Dendritic cell treated with granulocyte-macrophage colony-stimulating factor and Interleukin-4, amounts not matched to agents 40 ng/mL and 50 ng/mL, for 4 days (primary cell): Measurements from ENCODE around the gene NALF2.

Experiments
- H3K27ac Mint-ChIP-seq: one replicate; pipeline ENCODE4 v1.8.0; 2022; ENCODE audit warnings: mild to moderate bottlenecking, mixed read lengths
- H3K27me3 Mint-ChIP-seq: one replicate; pipeline ENCODE4 v1.8.0; 2022; ENCODE audit warnings: mild to moderate bottlenecking, mixed read lengths
- H3K36me3 Mint-ChIP-seq: one replicate; pipeline ENCODE4 v1.8.0; 2022; ENCODE audit warnings: low read depth, mixed read lengths
- H3K4me1 Mint-ChIP-seq: one replicate; pipeline ENCODE4 v1.8.0; 2022; ENCODE audit warnings: low read depth, mixed read lengths
- H3K4me3 Mint-ChIP-seq: one replicate; pipeline ENCODE4 v1.8.0; 2022; ENCODE audit warnings: mild to moderate bottlenecking, moderate library complexity, mixed read lengths
- H3K9me3 Mint-ChIP-seq: one replicate; pipeline ENCODE4 v1.8.0; 2022; ENCODE audit warnings: mixed read lengths
- intact Hi-C: fragments of 100-400 bp; cut with micrococcal nuclease; formaldehyde crosslinking; loops from one replicate; pipeline ENCODE4 v1.15.0; 2022

Gene NALF2

GRCh38 chrX:69506617-69507499 lies 2.7 kb downstream of the NALF2 start:
- intact Hi-C loops, result no loop called here
- no peak overlapping the region for H3K27ac Mint-ChIP-seq

GRCh38 chrX:69507500-69507789 lies 3.3 kb downstream of the NALF2 start:
- H3K4me3 Mint-ChIP-seq, result no peak overlapping the region

More at GRCh38 chrX:69506617-69507499, 2.7 kb downstream of the NALF2 start:
- Mint-ChIP-seq H3K36me3 (no peaks in the 10 kb centered on the region), H3K9me3 (no peaks in the 10 kb centered on the region), H3K27me3 (peaks cover 47% of the 10 kb centered on the region), H3K4me3 (no peak overlapping the region), H3K4me1 (no peaks in the 10 kb centered on the region)

GRCh38 chrX:69508610-69509009 lies 4.5 kb downstream of the NALF2 start:
- no peaks in the 10 kb centered on the region for H3K36me3 Mint-ChIP-seq
- H3K27ac Mint-ChIP-seq, result no peak overlapping the region
- H3K9me3 Mint-ChIP-seq, result no peaks in the 10 kb centered on the region
- H3K4me3 Mint-ChIP-seq, result no peak overlapping the region
- peaks cover 44% of the 10 kb centered on the region for H3K27me3 Mint-ChIP-seq
- no peaks in the 10 kb centered on the region for H3K4me1 Mint-ChIP-seq
- intact Hi-C loops, result no loop called here

More at GRCh38 chrX:69507500-69507789, 3.3 kb downstream of the NALF2 start:
- intact Hi-C loops, result no loop called here
- Mint-ChIP-seq H3K4me1 (no peaks in the 10 kb centered on the region), H3K9me3 (no peaks in the 10 kb centered on the region), H3K36me3 (no peaks in the 10 kb centered on the region), H3K27ac (no peak overlapping the region), H3K27me3 (peaks cover 49% of the 10 kb centered on the region)

GRCh38 chrX:69510137-69510715 lies 6.1 kb downstream of the NALF2 start:
- Mint-ChIP-seq H3K27ac (no peak overlapping the region), H3K27me3 (peaks cover 36% of the 10 kb centered on the region), H3K36me3 (no peaks in the 10 kb centered on the region), H3K4me1 (no peaks in the 10 kb centered on the region), H3K4me3 (no peak overlapping the region), H3K9me3 (no peaks in the 10 kb centered on the region)
- intact Hi-C loops, result no loop called here

- no peaks in the 10 kb centered on the region for H3K4me1 Mint-ChIP-seq
- intact Hi-C loops, result no loop called here
- H3K27ac Mint-ChIP-seq, result no peak overlapping the region
- H3K9me3 Mint-ChIP-seq, result no peaks in the 10 kb centered on the region
- H3K27me3 Mint-ChIP-seq, result peaks cover 30% of the 10 kb centered on the region
- no peaks in the 10 kb centered on the region for H3K36me3 Mint-ChIP-seq
- H3K4me3 Mint-ChIP-seq, result no peak overlapping the region
These were observed 6.9 kb downstream of the NALF2 start for GRCh38 chrX:69510914-69511513.

- peaks cover 4% of the 10 kb centered on the region for H3K27me3 Mint-ChIP-seq
- intact Hi-C loops, result no loop called here
- no peaks in the 10 kb centered on the region for H3K9me3 Mint-ChIP-seq
- H3K36me3 Mint-ChIP-seq, result no peaks in the 10 kb centered on the region
- H3K4me1 Mint-ChIP-seq, result no peaks in the 10 kb centered on the region
- no peak overlapping the region for H3K27ac Mint-ChIP-seq
- H3K4me3 Mint-ChIP-seq, result no peak overlapping the region
These were observed 17.9 kb downstream of the NALF2 start for GRCh38 chrX:69522052-69522451.

GRCh38 chrX:69523314-69523713 lies 19.2 kb downstream of the NALF2 start:
- H3K9me3 Mint-ChIP-seq, result no peaks in the 10 kb centered on the region
- H3K36me3 Mint-ChIP-seq, result no peaks in the 10 kb centered on the region
- H3K27ac Mint-ChIP-seq, result no peak overlapping the region
- H3K4me1 Mint-ChIP-seq, result no peaks in the 10 kb centered on the region
- no peak overlapping the region for H3K4me3 Mint-ChIP-seq
- intact Hi-C loops, result no loop called here
- H3K27me3 Mint-ChIP-seq, result peaks cover 3% of the 10 kb centered on the region

- Mint-ChIP-seq H3K27me3 (peaks cover 3% of the 10 kb centered on the region), H3K27ac (no peak overlapping the region), H3K4me3 (no peak overlapping the region), H3K4me1 (no peaks in the 10 kb centered on the region), H3K9me3 (no peaks in the 10 kb centered on the region), H3K36me3 (no peaks in the 10 kb centered on the region)
- intact Hi-C loops, result no loop called here
These were observed 20.7 kb downstream of the NALF2 start for GRCh38 chrX:69524781-69525363.

GRCh38 chrX:69530306-69530705 lies 26.2 kb downstream of the NALF2 start:
- intact Hi-C loops, result no loop called here
- no peaks in the 10 kb centered on the region for H3K9me3 Mint-ChIP-seq
- no peak overlapping the region for H3K4me3 Mint-ChIP-seq
- no peaks in the 10 kb centered on the region for H3K27me3 Mint-ChIP-seq
- H3K36me3 Mint-ChIP-seq, result no peaks in the 10 kb centered on the region
- H3K4me1 Mint-ChIP-seq, result no peaks in the 10 kb centered on the region
- H3K27ac Mint-ChIP-seq, result no peak overlapping the region

GRCh38 chrX:69531031-69531755 lies 27.1 kb downstream of the NALF2 start:
- no peaks in the 10 kb centered on the region for H3K4me1 Mint-ChIP-seq
- H3K27ac Mint-ChIP-seq, result no peak overlapping the region
- H3K27me3 Mint-ChIP-seq, result no peaks in the 10 kb centered on the region
- intact Hi-C loops, result no loop called here
- no peaks in the 10 kb centered on the region for H3K9me3 Mint-ChIP-seq
- H3K36me3 Mint-ChIP-seq, result no peaks in the 10 kb centered on the region
- H3K4me3 Mint-ChIP-seq, result no peak overlapping the region

GRCh38 chrX:69535661-69536060 lies 31.5 kb downstream of the NALF2 start:
- Mint-ChIP-seq H3K27ac (no peak overlapping the region), H3K27me3 (peaks cover 17% of the 10 kb centered on the region), H3K9me3 (no peaks in the 10 kb centered on the region), H3K36me3 (no peaks in the 10 kb centered on the region), H3K4me3 (no peak overlapping the region), H3K4me1 (peaks cover 15% of the 10 kb centered on the region)
- intact Hi-C loops, result loop anchor here (5.0 kb wide), 2 partner anchors 82 to 562 kb away; partner anchors contain the start of gene EDA

GRCh38 chrX:69538321-69538876 lies 34.3 kb downstream of the NALF2 start:
- Mint-ChIP-seq H3K4me1 (peaks cover 15% of the 10 kb centered on the region), H3K27me3 (peaks cover 17% of the 10 kb centered on the region), H3K27ac (peak overlapping the region; percentile 31), H3K4me3 (peak overlapping the region; percentile 68), H3K36me3 (no peaks in the 10 kb centered on the region), H3K9me3 (no peaks in the 10 kb centered on the region)
- intact Hi-C loops, result loop anchor here (2.0 to 5.0 kb wide), 3 partner anchors 79 to 559 kb away; partner anchors contain the start of gene EDA

GRCh38 chrX:69539437-69539836 lies 35.3 kb downstream of the NALF2 start:
- Mint-ChIP-seq H3K36me3 (no peaks in the 10 kb centered on the region), H3K27ac (no peak overlapping the region), H3K4me3 (no peak overlapping the region), H3K27me3 (peaks cover 17% of the 10 kb centered on the region), H3K9me3 (no peaks in the 10 kb centered on the region), H3K4me1 (peaks cover 15% of the 10 kb centered on the region)
- intact Hi-C loops, result loop anchor here (2.0 to 5.0 kb wide), 3 partner anchors 78 to 558 kb away; partner anchors contain the start of gene EDA
